ENCODE data around the gene RIGI.

The RIGI gene

GRCh38 chr9:32516241-32516640, 9.8 kb downstream of the RIGI start:
- peaks cover 19% of the 10 kb centered on the region for H3K9me3 Mint-ChIP-seq
- no peaks in the 10 kb centered on the region for H3K27me3 Mint-ChIP-seq (ENCODE audit: low read depth)
- H3K4me3 Mint-ChIP-seq: no peak overlapping the region
- DNase-seq (ENCODE audit: low spot score): no peak
- no peak overlapping the region for H3K27ac Mint-ChIP-seq
- H3K36me3 Mint-ChIP-seq (ENCODE audit: low read depth): peaks cover 42% of the 10 kb centered on the region
- peaks cover 9% of the 10 kb centered on the region for H3K4me1 Mint-ChIP-seq (ENCODE audit: low read depth)

- peaks cover 7% of the 10 kb centered on the region for H3K9me3 Mint-ChIP-seq
Observed at GRCh38 chr9:32508728-32509127, 17.3 kb downstream of the RIGI start.

GRCh38 chr9:32503008-32503407, 23.0 kb downstream of the RIGI start:
- Mint-ChIP-seq H3K4me3 (no peak overlapping the region), H3K27ac (no peak overlapping the region), H3K9me3 (no peaks in the 10 kb centered on the region), H3K27me3 (ENCODE audit: low read depth) (no peaks in the 10 kb centered on the region), H3K4me1 (ENCODE audit: low read depth) (no peaks in the 10 kb centered on the region), H3K36me3 (ENCODE audit: low read depth) (peaks cover 17% of the 10 kb centered on the region)
- no peak for DNase-seq (ENCODE audit: low spot score)

More at GRCh38 chr9:32508728-32509127, 17.3 kb downstream of the RIGI start:
- Mint-ChIP-seq H3K27ac (no peak overlapping the region), H3K4me1 (ENCODE audit: low read depth) (peaks cover 9% of the 10 kb centered on the region), H3K27me3 (ENCODE audit: low read depth) (no peaks in the 10 kb centered on the region), H3K36me3 (ENCODE audit: low read depth) (peaks cover 9% of the 10 kb centered on the region), H3K4me3 (no peak overlapping the region)
- no peak for DNase-seq (ENCODE audit: low spot score)

GRCh38 chr9:32502464-32502863, 23.5 kb downstream of the RIGI start:
- Mint-ChIP-seq H3K9me3 (no peaks in the 10 kb centered on the region), H3K27me3 (ENCODE audit: low read depth) (no peaks in the 10 kb centered on the region), H3K36me3 (ENCODE audit: low read depth) (peaks cover 21% of the 10 kb centered on the region), H3K4me3 (no peak overlapping the region), H3K4me1 (ENCODE audit: low read depth) (no peaks in the 10 kb centered on the region), H3K27ac (no peak overlapping the region)
- no peak for DNase-seq (ENCODE audit: low spot score)

GRCh38 chr9:32501868-32502267, 24.1 kb downstream of the RIGI start:
- peaks cover 21% of the 10 kb centered on the region for H3K36me3 Mint-ChIP-seq (ENCODE audit: low read depth)
- H3K27me3 Mint-ChIP-seq (ENCODE audit: low read depth): no peaks in the 10 kb centered on the region
- no peaks in the 10 kb centered on the region for H3K9me3 Mint-ChIP-seq
- H3K4me1 Mint-ChIP-seq (ENCODE audit: low read depth): no peaks in the 10 kb centered on the region
- no peak for DNase-seq (ENCODE audit: low spot score)
- no peak overlapping the region for H3K4me3 Mint-ChIP-seq
- no peak overlapping the region for H3K27ac Mint-ChIP-seq

- Mint-ChIP-seq H3K4me3 (no peak overlapping the region), H3K27me3 (ENCODE audit: low read depth) (no peaks in the 10 kb centered on the region), H3K27ac (no peak overlapping the region), H3K4me1 (ENCODE audit: low read depth) (no peaks in the 10 kb centered on the region), H3K9me3 (no peaks in the 10 kb centered on the region), H3K36me3 (ENCODE audit: low read depth) (peaks cover 27% of the 10 kb centered on the region)
- DNase-seq (ENCODE audit: low spot score): no peak
Observed at GRCh38 chr9:32500768-32501167, 25.2 kb downstream of the RIGI start.

- no peaks in the 10 kb centered on the region for H3K27me3 Mint-ChIP-seq (ENCODE audit: low read depth)
- no peak overlapping the region for H3K4me3 Mint-ChIP-seq
- no peaks in the 10 kb centered on the region for H3K4me1 Mint-ChIP-seq (ENCODE audit: low read depth)
- no peaks in the 10 kb centered on the region for H3K9me3 Mint-ChIP-seq
- no peak overlapping the region for H3K27ac Mint-ChIP-seq
- peaks cover 30% of the 10 kb centered on the region for H3K36me3 Mint-ChIP-seq (ENCODE audit: low read depth)
- DNase-seq (ENCODE audit: low spot score): no peak
Observed at GRCh38 chr9:32497921-32498320, 28.1 kb downstream of the RIGI start.

- no peaks in the 10 kb centered on the region for H3K9me3 Mint-ChIP-seq
- H3K36me3 Mint-ChIP-seq (ENCODE audit: low read depth): peaks cover 31% of the 10 kb centered on the region
- DNase-seq (ENCODE audit: low spot score): no peak
- no peaks in the 10 kb centered on the region for H3K27me3 Mint-ChIP-seq (ENCODE audit: low read depth)
- no peak overlapping the region for H3K4me3 Mint-ChIP-seq
- H3K4me1 Mint-ChIP-seq (ENCODE audit: low read depth): no peaks in the 10 kb centered on the region
- no peak overlapping the region for H3K27ac Mint-ChIP-seq
Observed at GRCh38 chr9:32490601-32491000, 35.4 kb downstream of the RIGI start.

GRCh38 chr9:32487981-32488380, 38.0 kb downstream of the RIGI start:
- H3K27ac Mint-ChIP-seq: no peak overlapping the region
- H3K36me3 Mint-ChIP-seq (ENCODE audit: low read depth): peaks cover 43% of the 10 kb centered on the region
- H3K4me3 Mint-ChIP-seq: no peak overlapping the region
- no peak for DNase-seq (ENCODE audit: low spot score)
- no peaks in the 10 kb centered on the region for H3K9me3 Mint-ChIP-seq
- no peaks in the 10 kb centered on the region for H3K27me3 Mint-ChIP-seq (ENCODE audit: low read depth)
- no peaks in the 10 kb centered on the region for H3K4me1 Mint-ChIP-seq (ENCODE audit: low read depth)

GRCh38 chr9:32486839-32487562, 39.0 kb downstream of the RIGI start:
- H3K27me3 Mint-ChIP-seq (ENCODE audit: low read depth): no peaks in the 10 kb centered on the region
- H3K9me3 Mint-ChIP-seq: no peaks in the 10 kb centered on the region
- H3K4me1 Mint-ChIP-seq (ENCODE audit: low read depth): no peaks in the 10 kb centered on the region
- DNase-seq (ENCODE audit: low spot score): no peak
- peaks cover 46% of the 10 kb centered on the region for H3K36me3 Mint-ChIP-seq (ENCODE audit: low read depth)
- no peak overlapping the region for H3K27ac Mint-ChIP-seq
- H3K4me3 Mint-ChIP-seq: no peak overlapping the region

GRCh38 chr9:32483343-32483742, 42.7 kb downstream of the RIGI start:
- Mint-ChIP-seq H3K4me1 (ENCODE audit: low read depth) (no peaks in the 10 kb centered on the region), H3K27ac (no peak overlapping the region), H3K9me3 (no peaks in the 10 kb centered on the region), H3K27me3 (ENCODE audit: low read depth) (no peaks in the 10 kb centered on the region), H3K4me3 (no peak overlapping the region), H3K36me3 (ENCODE audit: low read depth) (peaks cover 55% of the 10 kb centered on the region)
- no peak for DNase-seq (ENCODE audit: low spot score)
